Measurements from ENCODE around the gene MED1.

MED1 gene

DNA sequence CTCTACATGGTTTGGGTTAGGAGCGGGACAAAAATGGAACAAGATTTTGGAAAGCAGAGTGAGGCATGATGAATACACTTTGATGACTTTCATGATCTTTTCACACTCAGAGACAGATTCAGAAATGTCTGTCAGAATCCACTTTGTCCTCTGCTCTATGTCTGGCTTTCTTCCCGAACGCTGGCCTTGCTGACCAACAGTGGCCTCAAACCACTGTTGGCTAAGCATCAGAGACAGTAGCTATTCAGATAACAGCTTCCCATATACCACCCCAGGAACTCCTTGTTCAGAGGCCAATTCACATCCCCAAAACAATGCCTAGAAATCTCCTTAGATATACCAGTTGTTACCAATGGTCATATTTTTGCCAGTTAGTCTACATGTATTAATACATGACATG is 90.5 kb downstream of the MED1 start:
- no peak for DNase-seq (ENCODE audit: low spot score)

DNA sequence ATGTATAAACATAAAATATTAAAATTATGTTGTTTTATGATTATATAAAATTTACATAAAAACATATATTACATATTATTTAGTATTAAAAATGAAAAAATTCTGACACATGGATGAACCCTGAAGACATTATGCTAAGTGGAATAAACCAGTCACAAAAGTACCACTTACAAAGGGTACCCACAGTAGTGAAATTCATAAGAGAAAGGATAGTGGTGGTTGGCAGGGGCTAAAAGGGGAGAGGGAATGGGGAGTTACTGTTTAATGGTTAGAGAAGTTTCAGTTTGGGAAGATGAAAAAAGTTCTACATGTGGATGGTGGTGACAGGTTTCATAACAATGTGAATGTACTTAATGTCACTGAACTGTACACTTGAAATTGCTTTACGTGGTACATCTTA is 91.1 kb downstream of the MED1 start:
- no peak for DNase-seq (ENCODE audit: low spot score)

DNA sequence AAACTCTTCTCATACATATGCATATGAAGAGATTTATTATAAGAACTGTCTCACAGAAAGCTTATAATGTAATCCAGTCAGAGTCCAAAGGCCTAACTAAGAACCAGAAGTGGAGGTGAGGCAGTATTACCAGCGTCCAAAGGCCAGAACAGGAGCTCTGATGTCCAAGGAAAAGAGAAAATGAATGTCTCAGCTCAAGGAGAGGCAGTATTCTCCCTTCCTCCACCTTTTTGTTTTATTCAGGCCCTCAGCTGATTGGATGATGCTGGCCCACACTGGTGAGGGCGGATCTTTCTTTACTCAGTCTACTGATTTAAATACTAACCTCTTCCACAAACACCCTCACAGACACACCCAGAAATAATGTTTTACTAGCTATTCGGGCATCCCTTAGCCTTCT is 93.1 kb downstream of the MED1 start:
- no peak for DNase-seq (ENCODE audit: low spot score)

DNA sequence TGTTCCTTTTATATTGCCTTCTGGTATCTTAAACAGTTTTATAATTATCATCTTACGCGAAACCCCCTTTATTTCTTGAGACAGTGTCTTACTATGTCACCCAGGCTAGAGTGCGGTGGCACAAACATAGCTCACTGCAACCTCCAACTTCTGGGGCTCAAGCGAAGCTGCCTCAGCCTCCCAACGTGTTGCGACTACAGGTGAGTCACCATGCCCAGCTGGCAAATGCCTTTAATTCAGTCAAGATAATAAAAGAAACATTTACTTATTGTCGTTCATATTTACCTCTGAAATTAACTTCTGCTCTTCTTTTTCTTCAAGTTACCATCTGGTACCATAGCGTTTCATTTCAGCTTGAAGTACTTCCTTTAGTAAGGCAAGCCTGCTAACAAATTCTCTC is 93.6 kb downstream of the MED1 start:
- DNase-seq (ENCODE audit: low spot score), result no peak
